ENCODE data around the gene MACROD2.

DNA sequence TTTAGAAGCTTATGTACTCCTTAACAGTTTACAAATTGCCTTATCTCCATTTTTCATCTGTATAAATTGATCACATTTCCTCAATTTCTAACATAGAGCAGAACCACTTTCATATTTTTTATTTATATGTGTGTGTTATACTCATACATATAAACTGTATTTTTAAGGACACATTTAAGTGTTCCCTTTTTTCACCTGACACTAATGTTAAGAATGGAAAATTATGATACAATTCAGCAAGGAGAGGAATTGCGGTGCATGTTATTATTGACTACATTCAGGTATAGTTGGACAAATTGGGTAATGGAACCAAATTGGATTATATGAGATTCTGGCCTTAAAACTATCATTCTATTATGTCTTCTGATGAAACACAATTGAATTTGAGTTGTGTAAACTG lies 821.2 kb downstream of the MACROD2 start:
- TF ChIP-seq, protein P1, sequence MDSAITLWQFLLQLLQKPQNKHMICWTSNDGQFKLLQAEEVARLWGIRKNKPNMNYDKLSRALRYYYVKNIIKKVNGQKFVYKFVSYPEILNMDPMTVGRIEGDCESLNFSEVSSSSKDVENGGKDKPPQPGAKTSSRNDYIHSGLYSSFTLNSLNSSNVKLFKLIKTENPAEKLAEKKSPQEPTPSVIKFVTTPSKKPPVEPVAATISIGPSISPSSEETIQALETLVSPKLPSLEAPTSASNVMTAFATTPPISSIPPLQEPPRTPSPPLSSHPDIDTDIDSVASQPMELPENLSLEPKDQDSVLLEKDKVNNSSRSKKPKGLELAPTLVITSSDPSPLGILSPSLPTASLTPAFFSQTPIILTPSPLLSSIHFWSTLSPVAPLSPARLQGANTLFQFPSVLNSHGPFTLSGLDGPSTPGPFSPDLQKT (IDR thresholded peaks at IDR 0.05; ENCODE audit: borderline replicate concordance, low read depth, low read length) = no peak
- TF ChIP-seq, protein P2, sequence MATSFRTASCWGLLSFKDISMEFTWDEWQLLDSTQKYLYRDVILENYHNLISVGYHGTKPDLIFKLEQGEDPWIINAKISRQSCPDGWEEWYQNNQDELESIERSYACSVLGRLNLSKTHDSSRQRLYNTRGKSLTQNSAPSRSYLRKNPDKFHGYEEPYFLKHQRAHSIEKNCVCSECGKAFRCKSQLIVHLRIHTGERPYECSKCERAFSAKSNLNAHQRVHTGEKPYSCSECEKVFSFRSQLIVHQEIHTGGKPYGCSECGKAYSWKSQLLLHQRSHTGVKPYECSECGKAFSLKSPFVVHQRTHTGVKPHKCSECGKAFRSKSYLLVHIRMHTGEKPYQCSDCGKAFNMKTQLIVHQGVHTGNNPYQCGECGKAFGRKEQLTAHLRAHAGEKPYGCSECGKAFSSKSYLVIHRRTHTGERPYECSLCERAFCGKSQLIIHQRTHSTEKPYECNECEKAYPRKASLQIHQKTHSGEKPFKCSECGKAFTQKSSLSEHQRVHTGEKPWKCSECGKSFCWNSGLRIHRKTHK (tag by site-specific recombination; IDR thresholded peaks at IDR 0.05) = no peak
- TF ChIP-seq ZBTB21 (tag by site-specific recombination; IDR thresholded peaks at IDR 0.05) (no peak), ZNF404 (tag by site-specific recombination; IDR thresholded peaks at IDR 0.05) (no peak), ZBTB7A (tag by site-specific recombination; IDR thresholded peaks at IDR 0.05; ENCODE audit: low read depth) (no peak), ZNF561 (tag by site-specific recombination; IDR thresholded peaks at IDR 0.05; ENCODE audit: borderline replicate concordance) (no peak), ZNF76 (tag by site-specific recombination; IDR thresholded peaks at IDR 0.05; ENCODE audit: borderline replicate concordance, low read depth) (no peak)
- TF ChIP-seq, protein P3, sequence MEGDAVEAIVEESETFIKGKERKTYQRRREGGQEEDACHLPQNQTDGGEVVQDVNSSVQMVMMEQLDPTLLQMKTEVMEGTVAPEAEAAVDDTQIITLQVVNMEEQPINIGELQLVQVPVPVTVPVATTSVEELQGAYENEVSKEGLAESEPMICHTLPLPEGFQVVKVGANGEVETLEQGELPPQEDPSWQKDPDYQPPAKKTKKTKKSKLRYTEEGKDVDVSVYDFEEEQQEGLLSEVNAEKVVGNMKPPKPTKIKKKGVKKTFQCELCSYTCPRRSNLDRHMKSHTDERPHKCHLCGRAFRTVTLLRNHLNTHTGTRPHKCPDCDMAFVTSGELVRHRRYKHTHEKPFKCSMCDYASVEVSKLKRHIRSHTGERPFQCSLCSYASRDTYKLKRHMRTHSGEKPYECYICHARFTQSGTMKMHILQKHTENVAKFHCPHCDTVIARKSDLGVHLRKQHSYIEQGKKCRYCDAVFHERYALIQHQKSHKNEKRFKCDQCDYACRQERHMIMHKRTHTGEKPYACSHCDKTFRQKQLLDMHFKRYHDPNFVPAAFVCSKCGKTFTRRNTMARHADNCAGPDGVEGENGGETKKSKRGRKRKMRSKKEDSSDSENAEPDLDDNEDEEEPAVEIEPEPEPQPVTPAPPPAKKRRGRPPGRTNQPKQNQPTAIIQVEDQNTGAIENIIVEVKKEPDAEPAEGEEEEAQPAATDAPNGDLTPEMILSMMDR (tag by site-specific recombination; IDR thresholded peaks at IDR 0.05) = no peak
